Parathyroid adenoma (tissue), 2 donors: ENCODE results near the gene PRODH2.
A peak's percentile ranks its signal among the peaks of the same experiment; 100 is the strongest.

Experiments used
- H2AFZ ChIP-seq: fragments of 300-600 bp; sonication (generic); one replicate; pipeline ENCODE4 v1.7.0; 2017; ENCODE audit warnings: antibody characterized with exemption, mild to moderate bottlenecking
- H3K27ac ChIP-seq: fragments of 300-600 bp; sonication (generic); one replicate; pipeline ENCODE4 v1.7.0; 2017
- H3K27me3 ChIP-seq: fragments of 300-600 bp; sonication (generic); one replicate; pipeline ENCODE4 v1.7.0; 2017; ENCODE audit warnings: low read length; ENCODE audit not compliant: control insufficient read depth, insufficient read depth
- H3K36me3 ChIP-seq: fragments of 300-600 bp; sonication (generic); one replicate; pipeline ENCODE4 v1.7.0; 2017; ENCODE audit warnings: low read length; ENCODE audit not compliant: control insufficient read depth, insufficient read depth
- H3K4me1 ChIP-seq: fragments of 300-600 bp; sonication (generic); one replicate; pipeline ENCODE4 v1.7.0; 2017; ENCODE audit warnings: control low read depth
- H3K4me2 ChIP-seq: fragments of 300-600 bp; sonication (generic); one replicate; pipeline ENCODE4 v1.7.0; 2017; ENCODE audit warnings: low read length
- H3K4me3 ChIP-seq: fragments of 300-600 bp; sonication (generic); one replicate; pipeline ENCODE4 v1.7.0; 2017; ENCODE audit warnings: low read depth, low read length
- H3K79me2 ChIP-seq: fragments of 300-600 bp; sonication (generic); one replicate; pipeline ENCODE4 v1.7.0; 2017; ENCODE audit warnings: control low read depth
- H3K9ac ChIP-seq: fragments of 300-600 bp; sonication (generic); one replicate; pipeline ENCODE4 v1.7.0; 2017; ENCODE audit warnings: mild to moderate bottlenecking
- H3K9me3 ChIP-seq: fragments of 300-600 bp; sonication (generic); one replicate; pipeline ENCODE4 v1.7.0; 2017; ENCODE audit warnings: low read length; ENCODE audit not compliant: control insufficient read depth
- TF ChIP-seq, protein P1 (sequence below): fragments of 300-600 bp; sonication (generic); IDR thresholded peaks from one replicate; pipeline ENCODE4 v1.7.0; 2017; ENCODE audit warnings: antibody characterized with exemption, mild to moderate bottlenecking
- donor health status: primary hyperparathyroidism.

PRODH2 gene

DNA sequence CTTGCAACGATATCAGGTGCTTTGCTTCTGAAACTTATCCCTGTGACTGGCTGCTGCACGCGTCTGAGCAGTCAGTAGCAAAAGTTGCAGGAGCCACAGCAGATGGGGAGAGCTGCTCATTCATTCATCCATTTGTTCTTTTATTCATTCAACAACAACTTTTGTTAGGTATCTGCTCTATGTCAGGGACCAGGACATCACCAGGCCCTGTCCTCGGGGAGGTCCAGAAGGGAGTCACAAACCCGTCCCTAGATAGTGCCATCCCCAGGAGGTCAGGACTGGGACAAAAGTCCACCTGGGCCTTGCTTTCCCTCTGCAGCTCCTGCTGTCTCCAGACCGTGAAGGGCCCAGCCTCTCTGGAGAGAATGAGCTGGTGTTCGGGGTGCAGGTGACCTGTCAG is 34.7 kb downstream of the PRODH2 start:
- TF ChIP-seq, protein P1, sequence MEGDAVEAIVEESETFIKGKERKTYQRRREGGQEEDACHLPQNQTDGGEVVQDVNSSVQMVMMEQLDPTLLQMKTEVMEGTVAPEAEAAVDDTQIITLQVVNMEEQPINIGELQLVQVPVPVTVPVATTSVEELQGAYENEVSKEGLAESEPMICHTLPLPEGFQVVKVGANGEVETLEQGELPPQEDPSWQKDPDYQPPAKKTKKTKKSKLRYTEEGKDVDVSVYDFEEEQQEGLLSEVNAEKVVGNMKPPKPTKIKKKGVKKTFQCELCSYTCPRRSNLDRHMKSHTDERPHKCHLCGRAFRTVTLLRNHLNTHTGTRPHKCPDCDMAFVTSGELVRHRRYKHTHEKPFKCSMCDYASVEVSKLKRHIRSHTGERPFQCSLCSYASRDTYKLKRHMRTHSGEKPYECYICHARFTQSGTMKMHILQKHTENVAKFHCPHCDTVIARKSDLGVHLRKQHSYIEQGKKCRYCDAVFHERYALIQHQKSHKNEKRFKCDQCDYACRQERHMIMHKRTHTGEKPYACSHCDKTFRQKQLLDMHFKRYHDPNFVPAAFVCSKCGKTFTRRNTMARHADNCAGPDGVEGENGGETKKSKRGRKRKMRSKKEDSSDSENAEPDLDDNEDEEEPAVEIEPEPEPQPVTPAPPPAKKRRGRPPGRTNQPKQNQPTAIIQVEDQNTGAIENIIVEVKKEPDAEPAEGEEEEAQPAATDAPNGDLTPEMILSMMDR, result no peak
- no peaks in the 10 kb centered on the region for H3K36me3 ChIP-seq
- H2AFZ ChIP-seq, result no peak overlapping the region
- no peaks in the 10 kb centered on the region for H3K9me3 ChIP-seq
- H3K79me2 ChIP-seq, result no peaks in the 10 kb centered on the region
- no peak overlapping the region for H3K27ac ChIP-seq
- H3K4me1 ChIP-seq, result peaks cover 10% of the 10 kb centered on the region
- H3K9ac ChIP-seq, result no peak overlapping the region
- H3K4me3 ChIP-seq, result no peak overlapping the region
- H3K4me2 ChIP-seq, result no peak overlapping the region
- no peaks in the 10 kb centered on the region for H3K27me3 ChIP-seq

DNA sequence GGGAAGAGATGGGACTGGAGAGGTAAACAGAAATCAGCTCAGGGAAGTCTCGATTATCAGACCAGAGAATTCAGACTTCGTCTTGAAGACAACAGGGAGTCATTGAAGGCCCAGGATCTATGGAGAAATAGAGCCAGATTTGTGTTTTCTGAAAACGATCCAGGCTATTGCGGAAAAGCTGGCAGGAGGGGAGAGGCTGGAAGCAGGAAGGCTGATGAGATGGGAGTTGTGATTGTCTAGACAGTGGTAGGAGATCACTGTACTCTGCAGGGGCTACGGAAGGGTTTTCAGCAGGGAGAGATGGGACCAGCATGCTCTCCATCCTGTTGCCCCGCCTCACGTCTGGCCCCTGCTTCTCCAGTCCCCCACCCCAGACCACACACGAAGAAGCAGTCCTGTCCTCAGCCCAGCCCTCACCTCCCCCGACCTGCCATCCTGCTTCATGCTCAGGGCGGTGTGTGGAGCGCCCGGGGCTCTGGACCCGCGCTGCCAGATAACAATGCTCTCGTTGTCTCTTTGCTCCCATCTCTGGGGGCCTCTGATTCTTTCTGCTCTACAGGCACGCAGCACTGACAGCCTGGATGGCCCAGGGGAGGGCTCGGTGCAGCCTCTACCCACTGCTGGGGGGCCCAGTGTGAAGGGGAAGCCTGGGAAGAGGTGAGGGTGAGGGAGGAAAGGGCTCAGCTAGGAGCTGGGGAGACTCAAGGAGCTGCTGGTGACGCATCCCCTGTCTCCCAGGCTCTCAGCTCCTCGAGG is 35.4 kb downstream of the PRODH2 start:
- H3K27me3 ChIP-seq, result no peaks in the 10 kb centered on the region
- H3K4me3 ChIP-seq, result no peak overlapping the region
- peaks cover 10% of the 10 kb centered on the region for H3K4me1 ChIP-seq
- H3K9ac ChIP-seq, result no peak overlapping the region
- TF ChIP-seq, protein P1, result no peak
- no peak overlapping the region for H2AFZ ChIP-seq
- H3K4me2 ChIP-seq, result no peak overlapping the region
- H3K79me2 ChIP-seq, result no peaks in the 10 kb centered on the region
- no peaks in the 10 kb centered on the region for H3K36me3 ChIP-seq
- H3K9me3 ChIP-seq, result no peaks in the 10 kb centered on the region
- H3K27ac ChIP-seq, result no peak overlapping the region

DNA sequence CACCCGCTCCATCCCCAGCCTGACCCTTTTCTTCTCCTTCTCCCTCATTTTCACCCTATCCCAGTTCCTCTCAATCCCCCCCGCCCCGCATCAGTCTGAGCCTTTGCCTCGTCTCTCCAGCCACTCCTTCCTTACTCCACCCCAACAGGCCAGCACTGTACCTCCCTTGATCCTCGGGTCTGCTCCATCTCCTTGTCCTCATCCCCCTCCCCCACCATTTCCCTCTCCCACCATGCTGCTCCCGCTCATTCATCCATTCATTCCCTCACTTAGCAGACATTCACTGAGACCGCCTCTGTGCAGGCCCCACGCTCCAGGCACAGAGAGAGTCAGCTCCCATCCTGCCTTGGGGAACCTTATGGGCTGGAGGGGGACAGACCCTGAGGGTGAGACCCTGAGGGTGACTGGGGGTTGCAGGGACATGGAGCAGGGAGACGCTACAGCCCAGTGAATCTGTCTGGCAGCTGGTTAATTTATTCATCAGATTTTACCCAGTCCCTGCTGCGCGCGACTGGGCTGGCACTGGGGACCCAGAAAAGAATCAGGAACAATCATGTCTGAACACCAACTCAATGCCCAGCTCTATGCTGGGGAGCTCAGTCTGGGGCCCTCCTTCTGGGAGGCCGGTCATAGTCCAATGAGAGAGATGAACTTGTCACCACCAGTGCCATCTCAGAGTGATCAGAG is 36.4 kb downstream of the PRODH2 start:
- peak overlapping the region; percentile 31 for H2AFZ ChIP-seq
- H3K4me3 ChIP-seq, result peak overlapping the region; percentile 43
- H3K9me3 ChIP-seq, result no peaks in the 10 kb centered on the region
- H3K9ac ChIP-seq, result no peak overlapping the region
- H3K4me2 ChIP-seq, result peak overlapping the region; percentile 77
- H3K79me2 ChIP-seq, result no peaks in the 10 kb centered on the region
- TF ChIP-seq, protein P1, result no peak
- peaks cover 10% of the 10 kb centered on the region for H3K4me1 ChIP-seq
- H3K36me3 ChIP-seq, result no peaks in the 10 kb centered on the region
- no peak overlapping the region for H3K27ac ChIP-seq
- no peaks in the 10 kb centered on the region for H3K27me3 ChIP-seq

DNA sequence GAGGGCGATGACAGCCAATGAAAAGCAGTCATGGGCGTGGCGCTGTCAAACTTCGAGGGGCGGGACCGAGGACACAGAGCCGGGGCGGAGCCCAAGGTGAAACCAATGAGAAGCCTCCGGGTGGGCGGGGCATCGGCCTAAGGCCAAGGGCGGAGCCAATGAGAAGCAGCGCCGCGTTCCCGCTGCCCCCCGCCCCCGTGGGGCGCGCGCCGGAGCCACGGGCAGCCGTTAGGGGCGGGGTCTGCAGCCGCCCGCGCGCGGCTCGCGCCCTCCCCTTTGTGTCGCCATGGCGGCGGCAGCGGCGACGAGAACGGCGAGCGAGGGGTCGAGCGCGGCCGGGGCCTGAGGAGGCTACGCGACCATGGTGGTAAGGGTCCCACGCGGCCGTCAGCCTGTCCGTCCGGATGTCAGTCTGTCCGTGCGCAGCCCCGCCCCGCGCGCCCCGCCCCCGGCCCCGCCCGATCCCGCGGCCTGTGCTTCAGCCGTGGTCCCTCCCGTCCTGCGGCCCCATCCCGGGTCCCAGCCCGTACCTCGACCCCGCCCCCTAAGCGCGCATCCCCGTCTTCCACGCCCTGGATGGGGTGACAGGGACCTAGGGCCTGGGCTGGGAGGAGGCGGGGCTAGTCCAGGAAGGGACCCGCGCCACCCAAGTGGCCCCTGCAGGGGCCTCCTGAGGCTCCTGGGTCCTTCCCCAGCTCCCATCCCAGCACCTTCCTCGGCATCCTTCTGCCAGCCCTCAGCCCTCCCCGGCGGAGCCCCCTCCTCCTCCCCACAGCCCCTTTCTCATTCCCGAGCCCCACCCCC is 37.1 kb downstream of the PRODH2 start, which contains the start of gene ARHGAP33:
ARHGAP33 (plus strand) TSS at position 267 of the 804 bp plus-strand sequence; CDS start at position 362, 95 bp downstream.
- Histone ChIP-seq H3K9me3 (no peaks in the 10 kb centered on the region), H3K27me3 (no peaks in the 10 kb centered on the region), H3K9ac (no peak within 1 kb of the TSS), H2AFZ (peak within 1 kb of the TSS; percentile 80), H3K4me1 (peaks cover 10% of the 10 kb centered on the region), H3K36me3 (no peaks in the 10 kb centered on the region), H3K27ac (no peak within 1 kb of the TSS), H3K4me3 (peak within 1 kb of the TSS; percentile 43), H3K4me2 (peak within 1 kb of the TSS; percentile 77), H3K79me2 (no peaks in the 10 kb centered on the region)
- TF ChIP-seq, protein P1, result no peak
